K562 (cell line): Measurements from ENCODE around the gene GPRC5B. TPM values are rescaled to one million over a fixed set of nuclear protein-coding genes. Genes with fewer than 3 reads are reported as not detected.

ENCODE experiments used
- ATAC-seq: fragments of 200-7000 bp; cut with Tn5 transposase; 3 replicates; pipeline ENCODE4 v1.9.1; 2020; ENCODE audit warnings: moderate library complexity
- BruUV-seq: library from RNA; stranded (reverse); fragments of 400-500 nt; replicated peaks from 2 replicates; lab custom pipeline; 2021; lab: Mats Ljungman, UMichigan
- CTCF ChIA-PET: fragments of 300-600 bp; formaldehyde crosslinking; extraction: SDS; loops from one replicate; lab custom pipeline; 2021; ENCODE audit warnings: low intra/inter-chr PET ratio; lab: Yijun Ruan, JAX
- POLR2A ChIA-PET: fragments of 300-600, 350-650 bp; sonication (Branson Sonifier 250); formaldehyde crosslinking; extraction: SDS; loops from one replicate; lab custom pipeline; 2021; ENCODE audit warnings: antibody characterized with exemption, inconsistent platforms; lab: Yijun Ruan, JAX
- DNase-seq, 4 experiments: peaks; one replicate each; pipeline versions ENCODE4 v3.0.0 to v3.0.0-alpha.2; 2011 to 2018; ENCODE audit warnings: low spot score in 3 of 4, mixed read lengths in 3 of 4; ENCODE audit errors: extremely low read depth in 1 of 4
- FAIRE-seq: peaks from 2 replicates; lab custom pipeline; 2011; peaks lifted over from hg19 to GRCh38; lab: Jason Lieb, UNC
- H2AFZ ChIP-seq: 2 replicates; pipeline ENCODE4 v1.6.0; 2011; ENCODE audit warnings: low read depth, low read length, control low read depth, inconsistent platforms
- H3K27ac ChIP-seq: fragments of 200-600 bp; 3 replicates; pipeline ENCODE4 v1.8.0; 2011; ENCODE audit warnings: low read depth, mild to moderate bottlenecking, control low read depth, inconsistent platforms, low read length, moderate library complexity, mixed read lengths; ENCODE audit errors: extremely low read depth
- H3K27me3 ChIP-seq, 2 experiments: fragments of 300-600 bp in 1 of 2; 2 replicates in 1 of 2; 3 replicates in 1 of 2; pipeline versions ENCODE4 v1.6.0 to v1.8.0; 2011; ENCODE audit warnings: inconsistent platforms in 2 of 2, low read length in 2 of 2, mild to moderate bottlenecking in 1 of 2, mixed read lengths in 1 of 2, moderate library complexity in 1 of 2; ENCODE audit not compliant: control insufficient read depth in 2 of 2, insufficient read depth in 2 of 2
- H3K36me3 ChIP-seq: fragments of 300-600 bp; 3 replicates; pipeline ENCODE4 v1.8.0; 2011; ENCODE audit warnings: mild to moderate bottlenecking, low read length, inconsistent platforms; ENCODE audit not compliant: control insufficient read depth, insufficient read depth
- H3K4me1 ChIP-seq, 2 experiments: fragments of 200-600 bp in 1 of 2; replicated peaks in 1 of 2; 2 replicates in 1 of 2; 3 replicates in 1 of 2; pipeline versions ENCODE4 v1.5.1 to v1.8.0; 2011; ENCODE audit warnings: inconsistent platforms in 2 of 2, low read length in 2 of 2, mild to moderate bottlenecking in 1 of 2, mixed read lengths in 1 of 2, moderate library complexity in 1 of 2; ENCODE audit not compliant: control insufficient read depth in 2 of 2, insufficient read depth in 2 of 2
- H3K4me2 ChIP-seq: 2 replicates; pipeline ENCODE4 v1.6.1; 2011; ENCODE audit warnings: low read length, control low read depth, inconsistent platforms, mixed read lengths; ENCODE audit not compliant: insufficient read depth
- H3K4me3 ChIP-seq: fragments of 200-600 bp; sonication (generic), shearing (Covaris generic); 2 replicates; pipeline ENCODE4 v1.5.1; 2016; ENCODE audit warnings: control low read depth, inconsistent platforms
- H3K79me2 ChIP-seq: fragments of 200-600 bp; 3 replicates; pipeline ENCODE4 v1.8.0; 2011; ENCODE audit warnings: low read length, inconsistent platforms; ENCODE audit not compliant: control insufficient read depth, insufficient read depth
- H3K9ac ChIP-seq, 2 experiments: 2 replicates each; pipeline versions ENCODE4 v1.6.0 to v1.6.1; 2011; ENCODE audit warnings: low read depth in 2 of 2, low read length in 2 of 2, control low read depth in 1 of 2, inconsistent platforms in 1 of 2, mild to moderate bottlenecking in 1 of 2, mixed read lengths in 1 of 2; ENCODE audit not compliant: insufficient read depth in 1 of 2
- H3K9me1 ChIP-seq: one replicate; pipeline ENCODE4 v1.6.0; 2011; ENCODE audit warnings: inconsistent platforms, mild to moderate bottlenecking, low read length, moderate library complexity; ENCODE audit not compliant: control insufficient read depth, insufficient read depth
- H3K9me3 ChIP-seq: replicated peaks from 2 replicates; pipeline ENCODE4 v1.5.1; 2011; ENCODE audit warnings: low read depth, low read length, inconsistent platforms; ENCODE audit not compliant: control insufficient read depth, insufficient read depth
- H4K20me1 ChIP-seq: replicated peaks from 2 replicates; pipeline ENCODE4 v1.6.1; 2011; ENCODE audit warnings: low read length, inconsistent platforms, mixed read lengths; ENCODE audit not compliant: control insufficient read depth, insufficient read depth
- CREB3L1 ChIP-seq: fragments of 450-650 bp; IDR thresholded peaks from 2 replicates; pipeline ENCODE4 v1.6.1; 2014; ENCODE audit warnings: low read depth, mild to moderate bottlenecking, moderate library complexity, borderline replicate concordance
- ELF1 ChIP-seq: fragments of 200-800 bp; sonication (Bioruptor generic); IDR thresholded peaks from 2 replicates; pipeline ENCODE4 v1.6.1; 2016; ENCODE audit warnings: missing genetic modification characterization, missing compliant biosample characterization
- HMBOX1 ChIP-seq: sonication (generic); IDR thresholded peaks from 2 replicates; pipeline ENCODE4 v1.6.1; 2016
- KLF1 ChIP-seq: fragments of 450-650 bp; IDR thresholded peaks from 2 replicates; pipeline ENCODE4 v1.6.1; 2016; ENCODE audit warnings: missing genetic modification characterization, missing compliant biosample characterization
- MITF ChIP-seq: IDR thresholded peaks from 2 replicates; pipeline ENCODE4 v1.6.1; 2014; ENCODE audit warnings: antibody characterized with exemption
- NKRF ChIP-seq: fragments of 450-650 bp; IDR thresholded peaks from 2 replicates; pipeline ENCODE4 v1.6.1; 2016; ENCODE audit warnings: borderline replicate concordance
- PRPF4 ChIP-seq: fragments of 200-400 bp; formaldehyde crosslinking; IDR thresholded peaks from one replicate; pipeline ENCODE4 v1.6.1; 2017; ENCODE audit warnings: low read length, low read depth, mild to moderate bottlenecking; ENCODE audit not compliant: insufficient read depth, poor library complexity, severe bottlenecking
- SMAD2 ChIP-seq: fragments of 150-350 bp; IDR thresholded peaks from 2 replicates; pipeline ENCODE4 v1.6.1; 2014; ENCODE audit warnings: low read depth, mild to moderate bottlenecking, low read length
- TCF3 ChIP-seq: sonication (generic); formaldehyde crosslinking; IDR thresholded peaks from 2 replicates; pipeline ENCODE4 v1.4.0; 2020; ENCODE audit warnings: mild to moderate bottlenecking, missing genetic modification reagents
- THAP7 ChIP-seq: fragments of 250-450 bp; sonication (Bioruptor Pico); IDR thresholded peaks from 2 replicates; pipeline ENCODE4 v1.5.0; 2021
- ZC3H4 ChIP-seq: sonication (generic); formaldehyde crosslinking; IDR thresholded peaks from 2 replicates; pipeline ENCODE4 v1.9.0; 2021; ENCODE audit warnings: missing genetic modification reagents, borderline replicate concordance
- ZNF696 ChIP-seq: fragments of 250-450 bp; sonication (Bioruptor Pico); conservative IDR thresholded peaks from 2 replicates; pipeline ENCODE4 v1.4.0; 2020; ENCODE audit warnings: mild to moderate bottlenecking, moderate library complexity
- WGBS: fragments of 100-300 bp; shearing (Covaris generic); methylation state at CpG from one replicate; pipeline ENCODE4 v1.1.6; 2016; ENCODE audit warnings: low coverage, mixed read lengths; ENCODE audit not compliant: insufficient coverage; ENCODE audit errors: missing lambda C conversion rate; 5-methylcytosine and 5-hydroxymethylcytosine counted together
- in situ Hi-C: fragments of 300-500 bp; cut with MboI; formaldehyde crosslinking; loops from 4 replicates; pipeline ENCODE4 v1.15.0; 2018; ENCODE audit warnings: inconsistent platforms, mixed read lengths
- intact Hi-C: fragments of 100-400 bp; cut with micrococcal nuclease; formaldehyde crosslinking; loops from 2 replicates; pipeline ENCODE4 v1.14.2; 2022
- polyA plus RNA-seq, 8 experiments: library from polyadenylated mRNA; depleted of rRNA in 4 of 8; stranded (reverse) in 5 of 8; unstranded in 3 of 8; fragments of >200 nt; fragmentation: Nextera tagmentation in 2 of 8; fragmentation: Illumina TruSeq in 1 of 8; extraction: Ambion mirVana in 2 of 8; extraction: Trizol in 1 of 8; gene quantifications; 2 replicates each; pipeline versions ENCODE4 v1.2.1 to v1.2.3, GENCODE V29; 2011 to 2014; ENCODE audit warnings: inconsistent platforms in 1 of 8, missing spikeins in 1 of 8
- total RNA-seq, 7 experiments: library from RNA; depleted of rRNA in 6 of 7; stranded (reverse); fragments of >200 nt in 6 of 7; fragmentation: Illumina TruSeq in 2 of 7; extraction: Trizol in 2 of 7; gene quantifications; 2 replicates each; pipeline versions ENCODE4 v1.2.1 to v1.2.3, GENCODE V29; 2011 to 2021; ENCODE audit warnings: low replicate concordance in 1 of 7

The GPRC5B gene
- total and polyA plus RNA-seq, 9 of the 15 experiments (the other 6 are each of a cell fraction or from before 2014, with no cell fraction given): 0.65 to 5.5 (median 1.3) TPM

GRCh38 chr16:19817875-19818274 is 66.8 kb downstream of the GPRC5B start:
- 1% methylated on average over 7 of the region's 7 CpGs for WGBS
- H3K9ac ChIP-seq: no peak overlapping the region
- no peaks in the 10 kb centered on the region for H3K9me3 ChIP-seq
- H3K27me3 ChIP-seq: no peaks in the 10 kb centered on the region; a peak in 1 of 5 replicates
- no peaks in the 10 kb centered on the region for H4K20me1 ChIP-seq
- no TSS peak for BruUV-seq
- H3K79me2 ChIP-seq: no peaks in the 10 kb centered on the region
- CTCF ChIA-PET: no interaction called here
- H2AFZ ChIP-seq: no peak overlapping the region
- intact Hi-C loops (no loop called here), in situ Hi-C loops (no loop called here)
- no peak overlapping the region for H3K27ac ChIP-seq
- H3K9me1 ChIP-seq: no peaks in the 10 kb centered on the region
- FAIRE-seq (peak; percentile 67), ATAC-seq (no peak; the same call in 2 of the 3 replicates), DNase-seq (peak in 2 of 4 experiments; percentile 26 to 44)
- H3K4me1 ChIP-seq: peaks cover 0 to 8% of the 10 kb centered on the region in 2 experiments; a peak in 3 of 5 replicates
- POLR2A ChIA-PET: no interaction called here
- no peaks in the 10 kb centered on the region for H3K36me3 ChIP-seq
- no peak overlapping the region for H3K4me3 ChIP-seq
- no peak overlapping the region for H3K4me2 ChIP-seq
- TF ChIP-seq HMBOX1 (peak; percentile 91), THAP7 (CRISPR knock-in tag) (no peak), PRPF4 (no peak), NKRF (no peak), ZNF696 (CRISPR knock-in tag) (no peak), SMAD2 (no peak), KLF1 (tag) (no peak), TCF3 (CRISPR knock-in tag) (peak; percentile 33; the same call in 1 of the 2 replicates), MITF (no peak), CREB3L1 (no peak), ZC3H4 (CRISPR knock-in tag) (no peak), ELF1 (no peak)
